GM21786 (cell line): ENCODE results near the gene ABHD12.
A peak's percentile ranks its signal among the peaks of the same experiment; 100 is the strongest.
"Not testable (repeated sequence)": the region's sequence is repeated elsewhere in the genome, so short reads cannot be mapped to it uniquely, and the experiment has no call there.

Experiments used
- ATAC-seq: cut with Tn5 transposase; IDR thresholded peaks from one replicate; pipeline ENCODE4 v1.9.1; 2021; ENCODE audit not compliant: unreplicated experiment

ABHD12 gene

GRCh38 chr20:25323496-25324246 is 67.0 kb downstream of the ABHD12 start:
- no peak for ATAC-seq

GRCh38 chr20:25321991-25322390 is 68.6 kb downstream of the ABHD12 start:
- ATAC-seq: no peak

- no peak for ATAC-seq
These were observed 69.3 kb downstream of the ABHD12 start for GRCh38 chr20:25321262-25321831.

- ATAC-seq: no peak
These were observed 70.4 kb downstream of the ABHD12 start for GRCh38 chr20:25320035-25320800.

- ATAC-seq: no peak
These were observed 71.2 kb downstream of the ABHD12 start for GRCh38 chr20:25319241-25320034.

GRCh38 chr20:25318471-25319240 is 72.0 kb downstream of the ABHD12 start:
- peak; percentile 94 for ATAC-seq

GRCh38 chr20:25317351-25318075 is 73.1 kb downstream of the ABHD12 start:
- no peak for ATAC-seq

- no peak for ATAC-seq
These were observed 74.0 kb downstream of the ABHD12 start for GRCh38 chr20:25316506-25317190.

- no peak for ATAC-seq
These were observed 75.0 kb downstream of the ABHD12 start for GRCh38 chr20:25315418-25316210.

- ATAC-seq: no peak
These were observed 75.9 kb downstream of the ABHD12 start for GRCh38 chr20:25314497-25315417.

- no peak for ATAC-seq
These were observed 77.0 kb downstream of the ABHD12 start for GRCh38 chr20:25313593-25313992.

GRCh38 chr20:25312716-25313115 is 77.9 kb downstream of the ABHD12 start:
- not testable (repeated sequence) for ATAC-seq

GRCh38 chr20:25310921-25311728 is 79.5 kb downstream of the ABHD12 start:
- ATAC-seq: no peak

- peak; percentile 94 for ATAC-seq
These were observed 80.2 kb downstream of the ABHD12 start for GRCh38 chr20:25310268-25310920.

GRCh38 chr20:25309395-25310267 is 81.0 kb downstream of the ABHD12 start:
- no peak for ATAC-seq
